Stimulated activated CD8-positive, alpha-beta memory T cell treated with anti-CD3 and anti-CD28 coated beads, Interleukin-2, amount 100 ng/mL, for 48 hours (primary cell): Measurements from ENCODE around the gene PTPRT.

Source experiments
- DNase-seq, 2 donors: peaks; one replicate each; pipeline ENCODE4 v3.0.0-alpha.2; 2020; ENCODE audit warnings: low read depth in 2 of 2

Gene PTPRT

DNA sequence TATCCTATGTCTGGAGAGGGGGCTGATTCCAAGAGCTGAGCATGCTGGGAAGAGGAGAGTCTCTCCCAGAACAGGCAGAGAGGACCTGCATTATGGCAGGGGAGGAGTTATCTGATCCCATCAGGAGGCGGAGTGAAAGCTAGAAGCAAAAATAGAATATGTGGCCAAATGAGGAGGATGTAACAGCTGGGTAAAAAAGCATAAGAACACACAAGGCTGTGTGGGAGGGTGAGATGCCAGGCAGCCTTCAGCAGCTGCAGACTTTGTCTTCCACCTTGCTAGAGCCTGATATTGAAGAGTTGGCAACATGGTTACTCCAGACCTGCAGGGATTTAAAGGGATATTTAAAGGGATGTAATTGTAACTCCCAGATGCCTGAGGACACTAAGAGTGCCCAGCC, 167.1 kb downstream of the PTPRT start:
- DNase-seq: no peak

DNA sequence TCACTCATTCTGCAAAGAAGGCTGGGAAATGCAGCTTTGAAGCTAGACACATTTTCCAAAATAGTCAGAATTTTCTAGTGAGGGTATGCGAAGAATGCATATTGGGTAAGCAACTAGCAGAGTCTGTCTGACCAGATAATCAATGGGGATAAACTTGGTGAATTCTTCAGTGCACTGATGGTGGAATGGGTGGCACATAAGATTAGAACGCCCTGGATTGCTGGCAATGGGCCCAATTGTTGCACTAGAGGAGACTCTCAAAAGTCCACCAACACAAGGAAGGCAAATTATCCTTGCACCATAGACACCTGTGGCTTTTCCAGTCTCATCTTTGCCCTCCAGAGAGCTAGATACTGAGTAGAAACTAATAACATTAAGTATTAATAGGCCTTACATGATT, 167.6 kb downstream of the PTPRT start:
- no peak for DNase-seq

DNA sequence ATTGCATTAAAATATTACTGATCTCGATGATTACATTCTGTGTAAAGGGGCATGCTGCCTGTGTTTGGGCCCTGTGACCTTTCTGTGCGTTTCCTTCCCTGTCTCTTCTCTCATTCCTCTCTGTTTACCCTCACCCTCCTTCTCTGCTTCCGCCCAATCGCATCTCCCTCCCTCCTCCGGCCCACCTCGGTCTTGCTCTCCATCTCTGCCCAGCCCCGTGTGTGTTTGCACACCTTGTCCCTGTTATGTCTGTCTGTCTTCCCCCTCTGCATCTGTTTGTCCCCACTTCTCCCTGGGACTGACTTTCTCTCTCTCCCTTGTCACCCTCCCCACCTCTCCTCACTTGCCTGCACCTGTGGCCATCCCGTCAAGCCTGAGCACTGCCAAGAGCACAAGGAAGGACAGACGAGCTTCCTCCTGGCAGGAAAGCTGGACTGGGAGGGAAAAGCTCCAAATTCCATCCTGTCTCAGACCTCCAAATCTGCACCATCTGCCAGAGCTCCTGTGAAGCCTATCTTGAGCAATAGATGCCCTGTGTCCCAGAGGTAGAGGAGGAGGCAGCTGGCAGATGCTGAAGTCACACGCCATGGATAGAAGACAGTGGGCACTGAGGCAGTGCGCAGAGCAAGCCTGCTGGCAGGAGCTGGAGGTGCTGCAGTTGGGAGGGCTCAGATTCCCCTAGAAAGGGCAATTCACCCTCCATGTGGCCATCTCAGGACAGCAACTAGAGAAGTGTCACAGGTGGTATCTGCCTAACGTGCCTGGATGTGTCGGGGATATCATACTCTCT, 172.3 kb downstream of the PTPRT start:
- DNase-seq: no peak

DNA sequence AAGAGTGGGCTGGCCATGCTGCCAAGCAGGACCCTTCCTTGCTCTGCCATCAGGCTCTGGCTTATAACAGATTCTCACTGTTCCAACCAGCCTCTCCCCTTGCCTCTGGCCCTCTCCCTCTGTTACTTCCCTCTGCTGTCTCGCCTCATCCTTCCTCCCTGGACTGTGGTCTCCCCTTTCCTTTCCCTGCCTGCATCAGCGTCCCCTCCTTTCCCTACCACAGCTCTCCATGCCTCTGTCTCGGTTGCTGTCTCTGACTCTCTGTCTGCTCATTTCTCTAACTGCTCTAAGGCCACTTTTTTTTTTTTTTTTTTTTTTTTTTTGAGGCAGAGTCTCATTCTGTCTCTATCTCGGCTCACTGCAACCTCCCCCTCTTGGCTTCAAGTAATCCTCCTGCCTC, 173.4 kb downstream of the PTPRT start:
- DNase-seq: no peak

DNA sequence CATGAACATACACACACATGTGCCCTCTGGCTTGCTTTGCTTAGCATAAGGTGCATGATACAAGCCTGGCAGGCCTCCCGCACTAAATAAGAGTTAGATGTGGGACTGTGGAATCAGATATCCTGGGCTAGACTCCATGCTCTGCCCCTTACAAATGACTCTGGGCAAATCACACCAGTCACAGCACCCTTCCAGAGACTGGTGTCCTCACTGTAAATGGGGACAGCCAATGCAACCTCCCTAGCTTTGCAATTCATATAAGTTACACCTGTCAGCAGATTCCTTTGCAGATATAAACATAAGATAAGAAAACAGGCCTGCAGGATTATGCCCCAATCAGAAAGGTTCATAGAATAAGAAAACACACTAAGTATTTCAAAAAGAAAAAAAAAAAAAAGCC, 174.1 kb downstream of the PTPRT start:
- DNase-seq: no peak

DNA sequence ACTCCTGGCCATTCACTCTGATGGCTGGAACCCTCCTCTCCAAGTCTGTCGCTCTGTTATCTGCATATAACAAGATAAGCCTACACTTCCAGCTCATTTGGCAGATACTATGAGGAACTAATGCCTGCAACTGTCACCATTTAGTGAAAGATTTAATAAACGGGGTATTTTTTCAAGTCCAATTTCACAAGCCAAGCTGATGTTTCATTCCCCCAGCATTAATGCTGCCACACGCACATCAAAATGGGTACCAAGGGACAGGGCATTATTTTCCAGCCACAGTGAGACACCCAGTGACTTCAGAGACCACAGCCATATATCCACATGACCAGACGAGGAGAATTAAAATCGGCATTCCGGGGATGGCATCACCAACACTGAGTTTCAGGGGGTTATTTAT, 175.5 kb downstream of the PTPRT start:
- no peak for DNase-seq

DNA sequence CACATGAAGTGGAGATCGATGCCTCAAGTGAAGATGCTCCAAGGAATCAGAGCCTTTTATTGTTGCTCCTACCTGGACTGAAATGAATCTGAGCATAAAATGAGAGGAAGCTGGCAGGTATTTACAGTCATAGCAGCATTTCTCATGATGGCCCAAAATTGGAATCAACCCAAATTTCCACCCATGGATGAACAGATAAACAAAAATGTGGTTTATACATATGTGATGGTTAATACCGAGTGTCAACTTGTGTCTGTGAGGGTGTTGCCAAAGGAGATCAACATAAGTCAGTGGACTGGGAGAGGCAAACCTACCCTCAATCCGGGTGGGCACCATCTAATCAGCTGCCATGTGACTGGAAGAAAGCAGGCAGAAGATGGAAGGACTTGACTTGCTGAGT, 178.2 kb downstream of the PTPRT start:
- DNase-seq: no peak

DNA sequence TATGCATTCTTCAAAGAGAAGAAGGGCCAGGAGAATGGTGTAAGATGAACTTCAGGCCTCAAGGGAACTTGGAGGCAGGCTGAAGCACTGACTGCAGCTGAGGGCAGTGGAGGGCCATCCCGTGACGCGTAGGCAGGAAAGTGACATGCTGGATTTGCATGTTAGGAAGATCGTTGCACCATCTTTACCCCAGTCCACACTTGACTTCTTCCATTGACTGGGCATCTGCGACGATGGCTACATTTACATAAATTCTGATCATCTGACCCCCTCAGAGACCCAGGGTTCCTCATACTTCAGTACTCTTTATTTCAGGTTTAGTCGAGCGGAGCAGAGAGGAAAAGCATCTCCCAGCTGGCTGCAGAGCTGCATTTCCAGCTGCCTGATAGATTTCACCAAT, 180.2 kb downstream of the PTPRT start:
- no peak for DNase-seq

DNA sequence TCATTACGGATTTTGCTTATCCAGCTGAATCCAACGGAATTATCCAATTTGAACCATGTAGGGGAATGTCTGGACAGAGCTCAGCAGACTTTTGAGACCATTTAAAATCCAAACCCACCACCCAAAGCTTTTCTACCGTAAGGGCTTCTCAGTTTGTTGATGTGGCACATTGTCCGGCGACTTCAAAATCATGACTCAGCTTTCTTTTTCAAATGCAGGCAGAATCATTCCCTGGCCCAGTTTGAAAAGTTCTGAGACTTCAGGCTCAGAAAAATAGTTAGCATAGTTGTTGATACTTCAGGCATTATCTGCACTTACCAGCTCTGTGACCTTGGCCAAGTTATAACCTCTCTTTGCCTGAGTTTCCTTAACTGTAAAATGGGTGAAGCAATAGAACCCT, 182.2 kb downstream of the PTPRT start:
- no peak for DNase-seq

DNA sequence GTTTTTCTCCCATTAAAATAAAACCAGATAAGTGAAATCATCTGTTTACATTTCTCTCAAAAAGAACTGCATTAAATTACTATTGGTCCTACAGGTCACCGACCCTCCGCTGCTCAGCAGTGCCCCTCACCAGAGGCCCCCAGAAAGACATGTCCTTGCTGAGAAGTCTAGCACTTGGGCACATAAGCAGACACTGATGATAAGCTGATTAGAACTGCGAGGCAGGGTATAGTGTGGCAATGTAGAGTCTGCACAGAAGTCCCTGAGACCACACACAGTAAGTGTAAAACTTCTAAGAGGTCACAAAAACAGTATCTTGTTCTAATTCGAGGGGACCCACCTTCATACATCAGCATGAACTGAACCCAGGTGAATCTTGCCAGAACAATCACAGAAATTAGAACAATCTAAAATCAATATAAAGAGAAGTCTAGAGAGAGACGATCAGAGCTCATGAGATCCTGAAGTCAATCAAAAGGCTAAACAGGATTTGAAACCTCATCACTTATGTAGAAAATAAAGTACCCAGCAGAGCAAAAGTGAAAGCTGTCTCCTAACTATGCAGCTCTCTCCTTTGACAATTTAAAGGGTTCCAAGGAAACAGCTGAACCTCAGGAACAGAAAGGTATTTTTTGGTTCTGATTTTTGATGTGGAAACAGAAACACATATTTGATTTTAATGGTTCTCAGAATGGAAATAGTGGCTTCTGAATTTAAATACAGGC, 182.9 kb downstream of the PTPRT start:
- no peak for DNase-seq

DNA sequence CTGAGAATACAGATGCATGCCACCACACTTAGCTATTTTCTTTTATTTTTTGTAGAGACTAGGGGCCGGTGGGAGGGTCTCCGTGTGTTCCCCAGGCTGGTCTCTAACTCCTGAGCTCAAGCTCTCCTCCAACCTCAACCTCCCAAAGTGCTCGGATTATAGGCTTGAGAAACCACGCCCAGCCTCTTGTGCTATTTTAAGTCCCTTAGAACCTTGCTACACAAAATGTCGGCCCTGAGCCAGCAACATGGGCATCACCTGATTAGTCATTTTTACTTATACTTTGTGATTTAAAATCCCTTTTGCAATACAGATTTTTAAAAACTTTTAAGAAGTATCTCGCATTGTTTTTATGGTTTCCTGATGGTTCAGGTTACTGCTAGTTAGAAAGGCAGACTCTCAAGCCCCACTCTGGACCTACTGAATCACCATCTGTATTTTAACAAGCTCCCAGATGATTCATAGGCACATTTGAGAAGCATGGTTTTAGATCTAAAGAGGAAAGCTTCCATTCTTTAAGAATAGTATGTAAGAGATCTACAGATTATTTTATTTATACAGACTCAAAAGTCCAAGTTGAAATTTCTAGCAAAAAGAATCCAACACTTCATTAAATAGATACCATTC, 186.3 kb downstream of the PTPRT start:
- DNase-seq: no peak

DNA sequence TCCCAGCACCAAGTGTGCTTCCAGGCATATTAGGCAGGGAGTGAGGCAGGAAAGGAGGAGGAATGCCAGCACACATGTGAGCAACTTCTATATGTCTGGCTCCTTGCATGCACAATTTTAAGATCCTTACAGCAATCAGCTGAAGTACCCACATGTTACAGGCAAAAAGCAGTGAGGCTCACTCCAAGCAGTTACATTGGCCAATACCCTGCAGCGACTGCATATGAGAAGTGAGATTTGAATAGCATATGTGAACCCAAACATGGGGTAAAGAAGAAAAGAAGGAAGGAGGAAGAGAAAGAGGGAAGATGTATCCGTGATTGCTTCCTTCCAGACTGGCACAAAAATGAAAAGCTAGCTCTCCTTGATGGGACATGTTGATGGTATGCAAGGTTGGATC, 193.6 kb downstream of the PTPRT start:
- DNase-seq: no peak

DNA sequence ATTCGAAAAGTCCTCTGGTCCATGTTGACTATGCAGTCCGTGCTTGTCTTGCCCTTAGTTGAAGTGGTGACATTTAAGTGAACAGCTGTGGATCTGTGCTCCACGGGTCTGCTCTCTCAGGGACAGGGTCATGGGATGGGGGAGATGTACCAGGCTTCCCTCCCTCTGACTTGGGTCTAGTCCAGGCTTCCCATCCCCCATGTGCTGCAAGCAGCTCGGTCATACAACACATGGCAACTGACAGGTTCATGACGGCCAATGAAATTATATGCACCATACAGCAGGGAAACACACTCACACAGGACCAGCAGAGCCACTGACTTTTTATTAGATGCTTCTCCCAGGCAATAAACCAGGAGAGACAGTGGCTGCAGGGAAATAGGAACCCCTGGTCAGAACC, 201.4 kb downstream of the PTPRT start:
- DNase-seq: no peak

DNA sequence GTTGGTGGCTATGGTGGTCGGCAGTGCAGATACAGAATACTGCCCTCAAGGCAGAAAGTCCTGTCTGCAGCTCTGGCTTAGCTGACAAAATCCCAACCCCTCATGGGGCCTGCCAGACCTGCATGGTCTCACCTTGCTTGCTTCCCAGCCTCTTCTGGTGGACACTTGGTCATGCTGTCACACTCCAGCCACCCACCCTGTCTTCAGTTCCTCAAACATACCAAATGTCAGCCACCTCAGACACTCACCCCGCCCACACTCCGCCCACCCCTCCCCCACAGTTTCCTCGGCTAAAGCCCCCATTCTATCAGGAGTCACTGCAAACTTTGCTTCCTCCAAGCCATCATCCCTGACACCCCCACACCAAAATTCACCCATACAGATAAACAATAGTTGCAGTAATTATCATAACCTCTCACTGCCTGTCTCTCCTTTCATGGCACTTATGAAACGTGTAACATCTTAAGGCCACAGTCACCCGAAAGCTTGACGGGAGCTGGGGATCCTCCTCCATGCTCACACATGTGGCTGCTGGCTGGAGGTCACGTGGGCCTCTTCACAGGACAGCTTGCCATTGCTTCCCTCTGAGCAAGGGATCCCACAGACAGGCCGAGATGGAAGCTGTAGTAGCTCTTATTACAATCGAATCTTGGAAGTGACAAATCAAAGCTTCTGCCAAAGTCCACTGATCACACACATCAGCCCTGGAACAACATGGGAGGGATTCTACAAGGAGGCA, 202.2 kb downstream of the PTPRT start:
- DNase-seq: no peak

DNA sequence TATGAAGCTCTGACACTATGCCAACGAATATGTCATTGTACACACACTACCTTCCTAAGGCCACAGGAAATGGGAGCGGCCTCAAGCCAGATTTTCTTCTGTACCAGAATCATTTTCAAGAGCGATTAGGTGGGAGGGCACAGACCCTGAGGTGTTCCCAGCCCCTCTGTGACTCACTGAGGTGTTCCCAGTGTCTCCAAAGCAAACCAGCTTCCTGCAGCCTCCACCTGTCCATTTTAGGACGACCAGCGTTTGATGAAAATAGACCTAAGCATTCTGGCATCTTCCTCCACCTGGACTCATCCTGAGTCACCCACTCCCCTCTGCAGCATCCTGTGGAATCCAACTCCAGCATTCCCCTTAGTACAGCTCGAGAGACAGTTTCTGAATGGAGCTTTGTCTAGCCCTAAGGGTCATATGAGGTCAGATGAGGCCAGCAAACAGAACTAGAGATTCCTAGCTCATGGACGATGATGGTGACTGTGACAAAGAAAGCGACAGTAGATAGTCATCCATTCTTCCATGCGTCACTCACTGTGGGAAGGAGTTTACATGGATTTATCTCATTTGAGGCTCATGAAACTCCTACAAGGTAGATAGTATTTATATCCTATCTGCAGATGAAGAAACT, 203.4 kb downstream of the PTPRT start:
- no peak for DNase-seq

DNA sequence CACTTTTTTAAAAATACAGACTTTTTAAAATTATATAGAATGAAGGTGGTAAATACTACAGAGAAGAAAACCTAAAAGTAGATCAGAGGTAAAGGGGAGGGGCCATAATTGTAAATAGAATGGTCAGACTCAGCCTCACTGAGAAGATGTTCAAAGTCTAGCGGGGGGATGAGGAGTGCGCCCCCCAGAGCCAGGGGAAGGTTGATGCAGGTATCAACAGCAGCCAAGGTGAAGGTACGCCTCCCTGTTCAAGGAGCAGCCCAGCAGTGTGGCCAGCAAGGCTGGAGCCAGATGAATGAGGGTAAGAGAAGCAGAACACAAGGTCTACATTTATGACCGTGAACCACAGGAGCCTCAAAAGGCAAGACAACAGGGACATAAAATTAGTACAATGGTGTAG, 204.1 kb downstream of the PTPRT start:
- DNase-seq: no peak

DNA sequence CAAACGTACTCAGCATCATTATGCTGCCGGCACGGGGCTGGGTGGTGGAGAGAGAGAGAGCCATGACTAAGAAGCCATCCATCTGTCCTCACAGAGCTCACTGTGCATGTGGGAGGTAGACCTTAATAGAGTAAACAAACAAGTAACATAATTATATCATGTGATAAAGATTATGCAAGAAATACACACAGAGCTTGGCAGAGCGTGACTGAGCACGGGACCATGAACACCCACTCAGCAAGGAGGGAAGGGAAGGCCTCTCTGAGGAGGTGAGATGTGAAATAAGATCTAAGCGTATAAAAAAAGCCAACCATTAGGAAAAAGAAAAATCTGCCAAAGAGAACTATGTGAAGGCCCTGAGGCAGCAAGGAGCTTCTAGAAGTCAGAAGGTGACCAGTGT, 207.5 kb downstream of the PTPRT start:
- DNase-seq: no peak

DNA sequence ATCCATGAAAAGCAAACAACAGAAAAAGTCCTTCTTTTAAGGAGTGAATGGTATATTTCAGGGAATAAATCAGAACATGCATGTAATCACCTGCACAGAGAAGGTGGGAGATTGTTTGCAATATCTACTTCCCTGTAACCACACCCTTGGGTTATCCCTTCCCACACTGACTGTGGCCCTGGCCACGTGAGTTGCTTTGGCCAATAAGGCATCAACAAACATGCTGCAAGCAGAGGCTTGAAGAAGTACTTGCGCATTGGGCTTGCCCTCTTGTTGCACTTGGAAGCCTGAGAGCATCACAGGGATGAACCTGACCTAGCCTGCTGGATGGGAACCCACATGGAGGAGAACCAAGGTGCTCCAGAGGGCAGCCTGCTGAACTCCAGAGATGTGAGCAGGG, 208.5 kb downstream of the PTPRT start:
- no peak for DNase-seq

DNA sequence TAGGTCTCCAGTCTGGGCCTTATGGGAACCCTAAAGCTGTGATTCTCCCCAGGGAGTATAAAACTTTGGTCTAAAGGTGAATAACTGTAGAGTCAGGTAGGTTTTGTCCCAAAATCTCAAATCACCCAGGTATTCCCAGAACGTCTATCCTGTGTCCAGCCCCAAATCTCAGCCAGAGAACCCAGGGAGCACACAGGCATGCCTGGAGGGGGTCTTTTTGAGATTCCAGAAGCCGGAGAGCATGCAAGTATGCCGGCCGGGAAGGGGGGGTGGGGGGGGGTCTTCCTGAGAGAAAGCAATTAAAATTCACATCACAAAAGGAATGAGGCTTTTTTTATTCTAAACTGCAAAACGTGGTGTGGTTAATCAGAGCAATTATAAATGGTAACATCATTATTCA, 210.0 kb downstream of the PTPRT start:
- DNase-seq: no peak

DNA sequence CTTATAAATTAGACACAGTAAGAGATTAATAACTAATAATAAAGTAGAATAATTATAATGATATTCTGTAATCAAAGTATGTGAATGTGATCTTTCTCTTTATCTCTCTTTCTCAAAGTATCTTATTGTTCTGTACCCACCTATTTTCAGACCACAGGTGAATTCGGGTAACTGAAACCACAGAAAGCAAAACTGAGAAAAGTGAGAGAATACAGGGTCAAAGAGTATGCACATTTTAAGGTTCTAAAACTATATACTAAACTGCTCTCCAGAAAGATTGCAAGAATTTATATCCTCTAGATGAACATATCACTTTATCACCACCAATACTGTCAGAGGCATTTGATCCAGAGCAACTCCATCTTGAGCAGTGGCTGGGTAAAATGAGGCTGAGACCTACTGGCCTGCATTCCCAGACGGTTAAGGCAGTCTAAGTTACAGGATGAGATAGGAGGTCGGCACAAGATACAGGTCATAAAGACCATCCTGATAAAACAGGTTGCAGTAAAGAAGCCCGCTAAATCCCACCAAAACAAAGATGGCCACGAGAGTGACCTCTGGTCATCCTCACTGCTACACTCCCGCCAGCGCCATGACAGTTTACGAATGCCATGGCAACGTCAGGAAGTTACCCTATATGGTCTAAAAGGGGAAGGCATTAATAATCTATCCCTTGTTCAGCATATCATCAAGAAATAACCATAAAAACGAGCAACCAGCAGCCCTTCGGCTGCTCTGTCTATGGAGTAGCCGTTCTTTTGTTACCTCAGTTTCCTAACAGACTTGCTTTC, 211.3 kb downstream of the PTPRT start:
- no peak for DNase-seq

DNA sequence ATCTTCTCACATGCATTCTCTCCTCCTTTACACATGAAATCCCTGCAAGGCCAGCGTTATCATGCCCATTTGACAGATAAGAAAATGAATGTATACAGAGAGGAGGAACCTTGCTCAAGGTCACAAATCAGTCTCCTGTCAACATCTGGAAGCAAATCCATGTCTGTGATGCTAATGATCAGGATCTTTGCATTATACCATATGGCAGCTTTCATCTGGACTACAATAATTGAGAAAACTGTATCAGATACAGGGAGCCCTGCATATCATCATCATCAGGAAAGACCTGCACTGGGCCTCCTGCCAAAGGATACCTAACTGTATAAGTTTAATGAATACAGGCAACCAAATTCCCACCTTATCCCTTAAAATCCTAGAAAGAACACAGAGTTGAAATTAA, 213.7 kb downstream of the PTPRT start:
- DNase-seq: no peak
